ENCODE results near the gene CD2. TPM values are rescaled to one million over a fixed set of nuclear protein-coding genes. Genes with fewer than 3 reads are reported as not detected.
A peak's percentile ranks its signal among the peaks of the same experiment; 100 is the strongest.
"Not testable (repeated sequence)": the region's sequence is repeated elsewhere in the genome, so short reads cannot be mapped to it uniquely, and the experiment has no call there.

CD2 gene
- total and polyA plus RNA-seq, 8 donors, result 1.7 to 14.3 (median 3.9) TPM; not detected in 1

GRCh38 chr1:116753312-116753711 lies 918 bp upstream of the CD2 start:
- WGBS, 5 donors, result 34 to 55% (median 48%) methylated on average over 3 of the region's 3 CpGs
- Histone ChIP-seq H3K36me3 (no peaks in the 10 kb centered on the region), H3K27ac (peak overlapping the region in 2 of 5 donors; percentile 31 to 46), H3K4me3 (no peak overlapping the region), H3K9me3 (peaks cover 5 to 17% (median 10%) of the 10 kb centered on the region in 4 donors), H3K4me1 (no peaks in the 10 kb centered on the region), H3K27me3 (no peaks in the 10 kb centered on the region)
- no peak for TF ChIP-seq EP300 (IDR thresholded peaks at IDR 0.05)
- TF ChIP-seq CTCF (IDR thresholded peaks at IDR 0.05), result no peak
- TF ChIP-seq POLR2AphosphoS5 (IDR thresholded peaks at IDR 0.05), result no peak
- TF ChIP-seq POLR2A (IDR thresholded peaks at IDR 0.05), result no peak
- intact Hi-C loops (cut with DNase I; ENCODE audit: low total_unique reads), result no loop called here
- no peak for DNase-seq

- Histone ChIP-seq H3K9me3 (no peaks in the 10 kb centered on the region), H3K36me3 (no peaks in the 10 kb centered on the region), H3K4me1 (no peaks in the 10 kb centered on the region), H3K27ac (peak overlapping the region; percentile 2 to 45 (median 25)), H3K27me3 (no peaks in the 10 kb centered on the region), H3K4me3 (peak overlapping the region; percentile 3 to 30 (median 11))
- no peak for TF ChIP-seq POLR2AphosphoS5 (IDR thresholded peaks at IDR 0.05)
- no peak for TF ChIP-seq EP300 (IDR thresholded peaks at IDR 0.05)
- TF ChIP-seq CTCF (IDR thresholded peaks at IDR 0.05), result no peak
- no peak for TF ChIP-seq POLR2A (IDR thresholded peaks at IDR 0.05)
- DNase-seq, result no peak
- intact Hi-C loops (cut with DNase I; ENCODE audit: low total_unique reads), result no loop called here
- 80 to 91% (median 90%) methylated on average over 8 of the region's 8 CpGs for WGBS, 5 donors
Measured at GRCh38 chr1:116755066-116755465, 836 bp downstream of the CD2 start.

GRCh38 chr1:116755681-116756080 lies 1.5 kb downstream of the CD2 start:
- Histone ChIP-seq H3K36me3 (no peaks in the 10 kb centered on the region), H3K27me3 (no peaks in the 10 kb centered on the region), H3K4me3 (peak overlapping the region; percentile 3 to 30 (median 11)), H3K4me1 (no peaks in the 10 kb centered on the region), H3K27ac (peak overlapping the region in 4 of 5 donors; percentile 2 to 45 (median 20)), H3K9me3 (no peaks in the 10 kb centered on the region)
- 82 to 95% (median 90%) methylated on average over 4 of the region's 4 CpGs for WGBS, 5 donors
- no peak for DNase-seq
- TF ChIP-seq CTCF (IDR thresholded peaks at IDR 0.05), result no peak
- TF ChIP-seq EP300 (IDR thresholded peaks at IDR 0.05), result no peak
- TF ChIP-seq POLR2A (IDR thresholded peaks at IDR 0.05), result no peak
- TF ChIP-seq POLR2AphosphoS5 (IDR thresholded peaks at IDR 0.05), result no peak
- intact Hi-C loops (cut with DNase I; ENCODE audit: low total_unique reads), result no loop called here

- H3K9me3 ChIP-seq; H3K27me3 ChIP-seq; H3K36me3 ChIP-seq; DNase-seq; intact Hi-C loops (cut with DNase I; ENCODE audit: low total_unique reads); H3K4me1 ChIP-seq: not testable (repeated sequence)
- Histone ChIP-seq H3K27ac (peak overlapping the region in 2 of 5 donors; percentile 2 to 45), H3K4me3 (peak overlapping the region in 3 of 4 donors; percentile 8 to 30 (median 14))
- WGBS, 5 donors, result 80 to 92% (median 86%) methylated on average over 7 to 8 of the region's 8 CpGs
Measured at GRCh38 chr1:116756092-116756491, 1.9 kb downstream of the CD2 start.

- intact Hi-C loops (cut with DNase I; ENCODE audit: low total_unique reads); H3K36me3 ChIP-seq; H3K9me3 ChIP-seq; H3K27me3 ChIP-seq; H3K27ac ChIP-seq; DNase-seq: not testable (repeated sequence)
- Histone ChIP-seq H3K4me1 (peaks cover 0 to 11% (median 0%) of the 10 kb centered on the region in 4 donors), H3K4me3 (peak overlapping the region in 1 of 4 donors; percentile 5)
- 70 to 91% (median 86%) methylated on average over 4 to 5 of the region's 5 CpGs for WGBS, 5 donors
Measured at GRCh38 chr1:116758456-116758815, 4.2 kb downstream of the CD2 start.

Data from stomach (tissue), 9 donors.